ENCODE results near the gene OR2C3. TPM values are rescaled to one million over a fixed set of nuclear protein-coding genes. Genes with fewer than 3 reads are reported as not detected.
"Not testable (repeated sequence)": the region's sequence is repeated elsewhere in the genome, so short reads cannot be mapped to it uniquely, and the experiment has no call there.

OR2C3 gene
- total RNA-seq, 2 experiments from 2014 or later, result 0.04 TPM; not detected in 1

- Mint-ChIP-seq H3K4me1 (peaks cover 3% of the 10 kb centered on the region), H3K27ac (no peak overlapping the region), H3K9me3 (no peaks in the 10 kb centered on the region), H3K27me3 (peaks cover 15% of the 10 kb centered on the region), H3K4me3 (no peak overlapping the region), H3K36me3 (no peaks in the 10 kb centered on the region)
- DNase-seq, result no peak
Measured at GRCh38 chr1:247535402-247535801, 838 bp downstream of the OR2C3 start.

GRCh38 chr1:247531937-247532336 is 4.3 kb downstream of the OR2C3 start:
- Mint-ChIP-seq H3K27me3 (peaks cover 16% of the 10 kb centered on the region), H3K36me3 (no peaks in the 10 kb centered on the region), H3K4me3 (no peak overlapping the region), H3K4me1 (peaks cover 11% of the 10 kb centered on the region), H3K9me3 (peaks cover 1% of the 10 kb centered on the region), H3K27ac (no peak overlapping the region)
- no peak for DNase-seq

GRCh38 chr1:247530785-247531184 is 5.5 kb downstream of the OR2C3 start:
- peaks cover 1% of the 10 kb centered on the region for H3K9me3 Mint-ChIP-seq
- peaks cover 10% of the 10 kb centered on the region for H3K4me1 Mint-ChIP-seq
- no peaks in the 10 kb centered on the region for H3K36me3 Mint-ChIP-seq
- no peak for DNase-seq
- H3K27ac Mint-ChIP-seq, result no peak overlapping the region
- peaks cover 28% of the 10 kb centered on the region for H3K27me3 Mint-ChIP-seq
- no peak overlapping the region for H3K4me3 Mint-ChIP-seq

GRCh38 chr1:247529771-247530355 is 6.4 kb downstream of the OR2C3 start:
- Mint-ChIP-seq H3K4me3 (no peak overlapping the region), H3K27me3 (peaks cover 30% of the 10 kb centered on the region), H3K4me1 (peaks cover 8% of the 10 kb centered on the region), H3K27ac (peak overlapping the region; percentile 2), H3K9me3 (peaks cover 1% of the 10 kb centered on the region), H3K36me3 (no peaks in the 10 kb centered on the region)
- DNase-seq, result no peak

GRCh38 chr1:247528812-247529474 is 7.3 kb downstream of the OR2C3 start:
- peaks cover 34% of the 10 kb centered on the region for H3K27me3 Mint-ChIP-seq

GRCh38 chr1:247521886-247522285 is 14.4 kb downstream of the OR2C3 start:
- peaks cover 31% of the 10 kb centered on the region for H3K27me3 Mint-ChIP-seq
- DNase-seq, H3K36me3 Mint-ChIP-seq, H3K9me3 Mint-ChIP-seq, H3K4me3 Mint-ChIP-seq, H3K27ac Mint-ChIP-seq, H3K4me1 Mint-ChIP-seq: not testable (repeated sequence)

More at GRCh38 chr1:247528812-247529474, 7.3 kb downstream of the OR2C3 start:
- peaks cover 1% of the 10 kb centered on the region for H3K9me3 Mint-ChIP-seq
- H3K27ac Mint-ChIP-seq, result no peak overlapping the region
- no peak overlapping the region for H3K4me3 Mint-ChIP-seq
- H3K36me3 Mint-ChIP-seq, result no peaks in the 10 kb centered on the region
- DNase-seq, result no peak
- H3K4me1 Mint-ChIP-seq, result peaks cover 8% of the 10 kb centered on the region

GRCh38 chr1:247518613-247518891 is 17.7 kb downstream of the OR2C3 start:
- DNase-seq, result no peak
- no peaks in the 10 kb centered on the region for H3K4me1 Mint-ChIP-seq
- peaks cover 26% of the 10 kb centered on the region for H3K27me3 Mint-ChIP-seq
- peaks cover 5% of the 10 kb centered on the region for H3K9me3 Mint-ChIP-seq
- H3K27ac Mint-ChIP-seq, result no peak overlapping the region
- no peak overlapping the region for H3K4me3 Mint-ChIP-seq
- H3K36me3 Mint-ChIP-seq, result no peaks in the 10 kb centered on the region

- H3K36me3 Mint-ChIP-seq, result no peaks in the 10 kb centered on the region
- no peak overlapping the region for H3K27ac Mint-ChIP-seq
- H3K9me3 Mint-ChIP-seq, result peaks cover 5% of the 10 kb centered on the region
- DNase-seq, result peak; percentile 5
- H3K4me3 Mint-ChIP-seq, result no peak overlapping the region
- peaks cover 26% of the 10 kb centered on the region for H3K27me3 Mint-ChIP-seq
- H3K4me1 Mint-ChIP-seq, result no peaks in the 10 kb centered on the region
Measured at GRCh38 chr1:247517795-247518612, 18.2 kb downstream of the OR2C3 start.

GRCh38 chr1:247506831-247507230 is 29.4 kb downstream of the OR2C3 start:
- no peak for DNase-seq
- H3K4me1 Mint-ChIP-seq, result no peaks in the 10 kb centered on the region
- H3K9me3 Mint-ChIP-seq, result peaks cover 2% of the 10 kb centered on the region
- no peaks in the 10 kb centered on the region for H3K27me3 Mint-ChIP-seq
- H3K4me3 Mint-ChIP-seq, result no peak overlapping the region
- no peaks in the 10 kb centered on the region for H3K36me3 Mint-ChIP-seq
- H3K27ac Mint-ChIP-seq, result no peak overlapping the region

- Mint-ChIP-seq H3K4me1 (no peaks in the 10 kb centered on the region), H3K9me3 (no peaks in the 10 kb centered on the region), H3K27ac (no peak overlapping the region), H3K4me3 (no peak overlapping the region), H3K36me3 (no peaks in the 10 kb centered on the region), H3K27me3 (peaks cover 9% of the 10 kb centered on the region)
- no peak for DNase-seq
Measured at GRCh38 chr1:247500865-247501264, 35.4 kb downstream of the OR2C3 start.

- H3K36me3 Mint-ChIP-seq, result no peaks in the 10 kb centered on the region
Measured at GRCh38 chr1:247496581-247497285, 39.5 kb downstream of the OR2C3 start.

GRCh38 chr1:247494767-247495166 is 41.5 kb downstream of the OR2C3 start:
- H3K4me1 Mint-ChIP-seq, result no peaks in the 10 kb centered on the region
- DNase-seq, result no peak
- no peak overlapping the region for H3K4me3 Mint-ChIP-seq
- H3K9me3 Mint-ChIP-seq, result no peaks in the 10 kb centered on the region
- H3K27ac Mint-ChIP-seq, result no peak overlapping the region
- no peaks in the 10 kb centered on the region for H3K36me3 Mint-ChIP-seq
- H3K27me3 Mint-ChIP-seq, result peaks cover 26% of the 10 kb centered on the region

More at GRCh38 chr1:247496581-247497285, 39.5 kb downstream of the OR2C3 start:
- Mint-ChIP-seq H3K4me3 (no peak overlapping the region), H3K27me3 (peaks cover 25% of the 10 kb centered on the region), H3K27ac (no peak overlapping the region), H3K4me1 (no peaks in the 10 kb centered on the region), H3K9me3 (no peaks in the 10 kb centered on the region)
- no peak for DNase-seq

- no peaks in the 10 kb centered on the region for H3K9me3 Mint-ChIP-seq
- DNase-seq, result no peak
- H3K27me3 Mint-ChIP-seq, result peaks cover 22% of the 10 kb centered on the region
- no peak overlapping the region for H3K27ac Mint-ChIP-seq
- no peaks in the 10 kb centered on the region for H3K4me1 Mint-ChIP-seq
- H3K4me3 Mint-ChIP-seq, result no peak overlapping the region
- H3K36me3 Mint-ChIP-seq, result no peaks in the 10 kb centered on the region
Measured at GRCh38 chr1:247493106-247493505, 43.1 kb downstream of the OR2C3 start.

GRCh38 chr1:247491328-247491727 is 44.9 kb downstream of the OR2C3 start:
- Mint-ChIP-seq H3K27ac (no peak overlapping the region), H3K4me3 (no peak overlapping the region), H3K4me1 (no peaks in the 10 kb centered on the region), H3K27me3 (peaks cover 22% of the 10 kb centered on the region), H3K9me3 (no peaks in the 10 kb centered on the region), H3K36me3 (no peaks in the 10 kb centered on the region)
- no peak for DNase-seq

- H3K4me3 Mint-ChIP-seq, result no peak overlapping the region
- DNase-seq, result no peak
Measured at GRCh38 chr1:247487057-247487456, 49.2 kb downstream of the OR2C3 start.

More at GRCh38 chr1:247487057-247487456, 49.2 kb downstream of the OR2C3 start:
- H3K27me3 Mint-ChIP-seq, result peaks cover 4% of the 10 kb centered on the region
- no peaks in the 10 kb centered on the region for H3K4me1 Mint-ChIP-seq
- no peaks in the 10 kb centered on the region for H3K9me3 Mint-ChIP-seq
- no peaks in the 10 kb centered on the region for H3K36me3 Mint-ChIP-seq
- no peak overlapping the region for H3K27ac Mint-ChIP-seq
